HEK293T (cell line): ENCODE data around the gene DAND5.

ENCODE experiments used
- CTCF ChIA-PET: fragments of 350-600 bp; formaldehyde crosslinking; extraction: SDS; loops from one replicate; lab custom pipeline; 2021; ENCODE audit warnings: antibody characterized with exemption, inconsistent platforms; lab: Yijun Ruan, JAX
- POLR2A ChIA-PET: fragments of 350-600 bp; formaldehyde crosslinking; extraction: SDS; loops from one replicate; lab custom pipeline; 2020; ENCODE audit warnings: antibody characterized with exemption, inconsistent platforms; lab: Yijun Ruan, JAX
- DNase-seq: peaks from one replicate; pipeline ENCODE4 v3.0.0; 2012; ENCODE audit warnings: mixed read lengths; ENCODE audit errors: extremely low spot score
- ARNT ChIP-seq: fragments of 450-650 bp; IDR thresholded peaks from 2 replicates; pipeline ENCODE4 v1.6.1; 2017; ENCODE audit warnings: mild to moderate bottlenecking
- BHLHE40 ChIP-seq: fragments of 450-650 bp; IDR thresholded peaks from 2 replicates; pipeline ENCODE4 v1.6.1; 2016; ENCODE audit warnings: mild to moderate bottlenecking, moderate library complexity, borderline replicate concordance
- CTBP1 ChIP-seq: fragments of 450-650 bp; IDR thresholded peaks from 2 replicates; pipeline ENCODE4 v1.6.1; 2016; ENCODE audit warnings: borderline replicate concordance
- ELF4 ChIP-seq: fragments of 450-650 bp; IDR thresholded peaks from 2 replicates; pipeline ENCODE4 v1.6.1; 2017; ENCODE audit warnings: antibody characterized with exemption
- FOXA1 ChIP-seq: fragments of 450-650 bp; IDR thresholded peaks from 2 replicates; pipeline ENCODE4 v1.6.1; 2016; ENCODE audit warnings: mild to moderate bottlenecking
- FOXK2 ChIP-seq: fragments of 450-650 bp; IDR thresholded peaks from 2 replicates; pipeline ENCODE4 v1.6.1; 2016; ENCODE audit warnings: mild to moderate bottlenecking
- FOXM1 ChIP-seq: fragments of 450-650 bp; IDR thresholded peaks from 2 replicates; pipeline ENCODE4 v1.6.1; 2017; ENCODE audit warnings: mild to moderate bottlenecking, borderline replicate concordance
- HDGF ChIP-seq: fragments of 450-650 bp; IDR thresholded peaks from 2 replicates; pipeline ENCODE4 v1.6.1; 2017; ENCODE audit warnings: antibody characterized with exemption, borderline replicate concordance
- L3MBTL2 ChIP-seq: fragments of 450-650 bp; conservative IDR thresholded peaks from 2 replicates; pipeline ENCODE4 v1.6.1; 2016; ENCODE audit warnings: mild to moderate bottlenecking
- LEF1 ChIP-seq: fragments of 450-650 bp; IDR thresholded peaks from 2 replicates; pipeline ENCODE4 v1.6.1; 2017; ENCODE audit warnings: mild to moderate bottlenecking, borderline replicate concordance
- NFRKB ChIP-seq: fragments of 450-650 bp; IDR thresholded peaks from 2 replicates; pipeline ENCODE4 v1.6.1; 2016; ENCODE audit warnings: mild to moderate bottlenecking, moderate library complexity
- SP1 ChIP-seq: fragments of 450-650 bp; IDR thresholded peaks from 2 replicates; pipeline ENCODE4 v1.6.1; 2017
- SUZ12 ChIP-seq: fragments of 450-650 bp; IDR thresholded peaks from 2 replicates; pipeline ENCODE4 v1.6.1; 2016; ENCODE audit warnings: mild to moderate bottlenecking
- TARDBP ChIP-seq: fragments of 450-650 bp; IDR thresholded peaks from 2 replicates; pipeline ENCODE4 v1.6.1; 2016
- ZNF384 ChIP-seq: fragments of 450-650 bp; IDR thresholded peaks from 2 replicates; pipeline ENCODE4 v1.6.1; 2016
- TF ChIP-seq, protein P1 (sequence below): fragments of 450-650 bp; IDR thresholded peaks from 2 replicates; pipeline ENCODE4 v1.6.1; 2016

DAND5 gene

DNA sequence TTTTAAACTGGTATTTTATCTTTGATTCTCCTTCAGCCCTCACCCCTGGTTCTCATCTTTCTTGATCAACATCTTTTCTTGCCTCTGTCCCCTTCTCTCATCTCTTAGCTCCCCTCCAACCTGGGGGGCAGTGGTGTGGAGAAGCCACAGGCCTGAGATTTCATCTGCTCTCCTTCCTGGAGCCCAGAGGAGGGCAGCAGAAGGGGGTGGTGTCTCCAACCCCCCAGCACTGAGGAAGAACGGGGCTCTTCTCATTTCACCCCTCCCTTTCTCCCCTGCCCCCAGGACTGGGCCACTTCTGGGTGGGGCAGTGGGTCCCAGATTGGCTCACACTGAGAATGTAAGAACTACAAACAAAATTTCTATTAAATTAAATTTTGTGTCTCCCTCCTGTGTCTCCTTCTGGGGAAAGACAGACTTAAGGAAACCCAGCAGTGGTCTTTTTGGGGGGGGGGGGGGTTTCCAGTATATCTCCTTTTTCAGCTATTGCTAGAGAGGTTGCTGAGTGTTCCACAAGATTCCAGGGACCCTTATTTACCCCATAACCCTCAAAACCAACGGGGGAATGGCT lies 25.2 kb upstream of the DAND5 start:
- TF ChIP-seq TARDBP (no peak), HDGF (no peak), ELF4 (no peak), LEF1 (no peak), L3MBTL2 (no peak), ZNF384 (no peak), FOXM1 (no peak), FOXK2 (no peak), FOXA1 (no peak), ARNT (no peak), SUZ12 (no peak), BHLHE40 (no peak), CTBP1 (no peak)
- no peak for DNase-seq
- ChIA-PET POLR2A (interaction anchor here (0.6 to 1.1 kb wide), 2 partner anchors 12 to 111 kb away, joined by 3 to 4 read pairs; no protein-coding TSS in a partner anchor), CTCF (no interaction called here)

DNA sequence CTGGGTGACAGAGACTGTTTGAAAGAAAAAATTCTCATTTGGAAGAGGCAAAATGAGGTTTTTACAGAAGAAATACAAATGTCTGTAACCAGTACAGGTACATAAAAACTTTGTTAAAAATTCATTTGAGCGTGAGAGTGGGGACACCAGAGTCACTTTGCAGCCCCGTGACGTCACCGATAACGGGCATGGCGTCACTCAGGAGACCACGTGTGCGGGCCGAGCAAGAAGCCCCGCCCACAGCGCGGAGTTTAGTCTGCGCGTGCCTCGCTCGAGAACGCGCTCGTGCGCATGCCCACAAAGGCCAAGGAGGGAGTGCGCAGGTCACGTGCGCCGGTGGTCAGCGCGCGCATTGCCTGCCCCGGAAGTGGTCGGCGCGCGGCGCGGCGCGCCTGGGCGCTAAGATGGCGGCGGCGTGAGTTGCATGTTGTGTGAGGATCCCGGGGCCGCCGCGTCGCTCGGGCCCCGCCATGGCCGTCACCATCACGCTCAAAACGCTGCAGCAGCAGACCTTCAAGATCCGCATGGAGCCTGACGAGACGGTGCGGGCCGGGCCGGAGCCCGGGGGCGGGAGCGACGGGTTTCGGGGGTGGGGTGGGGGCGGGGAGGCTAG lies 23.8 kb upstream of the DAND5 start, which contains the start of gene RAD23A:
TSS of gene RAD23A (plus strand) at position 384 of the 613 bp plus-strand sequence. CDS start at position 471, 87 bp downstream.
- DNase-seq: peak; percentile 96
- POLR2A ChIA-PET: interaction anchor here (0.6 to 1.5 kb wide), 12 partner anchors 8 to 213 kb away, joined by 3 to 13 read pairs (median 3); partner anchors contain the start of genes FARSA, GCDH and RTBDN
- CTCF ChIA-PET: no interaction called here
- TF ChIP-seq SP1 (no peak), NFRKB (no peak), FOXK2 (no peak), ARNT (no peak), FOXA1 (no peak), CTBP1 (0 out of 2 replicates have a peak, but pooled peaks have one; percentile 48), BHLHE40 (no peak), ZNF384 (no peak), FOXM1 (no peak), L3MBTL2 (peak; percentile 38; the same call in 1 of the 2 replicates), TARDBP (no peak; the same call in 1 of the 2 replicates), LEF1 (no peak), SUZ12 (no peak), ELF4 (peak; percentile 96)
- TF ChIP-seq, protein P1, sequence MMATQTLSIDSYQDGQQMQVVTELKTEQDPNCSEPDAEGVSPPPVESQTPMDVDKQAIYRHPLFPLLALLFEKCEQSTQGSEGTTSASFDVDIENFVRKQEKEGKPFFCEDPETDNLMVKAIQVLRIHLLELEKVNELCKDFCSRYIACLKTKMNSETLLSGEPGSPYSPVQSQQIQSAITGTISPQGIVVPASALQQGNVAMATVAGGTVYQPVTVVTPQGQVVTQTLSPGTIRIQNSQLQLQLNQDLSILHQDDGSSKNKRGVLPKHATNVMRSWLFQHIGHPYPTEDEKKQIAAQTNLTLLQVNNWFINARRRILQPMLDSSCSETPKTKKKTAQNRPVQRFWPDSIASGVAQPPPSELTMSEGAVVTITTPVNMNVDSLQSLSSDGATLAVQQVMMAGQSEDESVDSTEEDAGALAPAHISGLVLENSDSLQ: peak; percentile 74

DNA sequence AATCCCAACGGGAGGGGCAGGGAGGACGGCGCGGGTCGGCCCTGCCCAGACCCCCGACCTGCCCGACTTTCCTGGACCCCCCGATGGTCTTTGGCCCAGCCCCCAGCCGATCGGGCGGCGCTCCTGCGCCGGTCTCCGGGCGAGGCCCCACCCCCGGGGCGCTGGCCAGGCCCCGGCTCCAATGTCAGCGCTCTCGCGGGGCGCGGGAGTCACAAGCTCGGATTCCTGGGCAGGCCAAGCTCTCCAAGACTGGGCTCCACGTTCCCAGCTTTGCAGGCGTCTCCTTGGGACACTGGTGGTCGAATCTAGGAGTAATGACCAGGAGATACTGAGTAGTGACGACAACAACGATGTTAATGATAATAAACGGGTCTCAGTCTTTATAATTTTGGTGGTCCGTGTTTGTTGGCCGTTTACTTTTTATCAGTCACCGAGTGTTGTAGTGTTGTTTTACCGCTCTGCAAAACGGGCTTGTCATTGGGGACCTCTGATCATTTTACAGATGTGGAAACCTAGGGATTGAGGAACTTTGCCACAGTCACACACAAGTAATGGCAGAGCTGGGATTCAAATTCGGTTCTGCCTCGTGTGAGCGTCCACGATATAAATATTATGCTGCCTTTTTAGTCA lies 23.2 kb upstream of the DAND5 start:
- DNase-seq: peak; percentile 71
- POLR2A ChIA-PET: interaction anchor here (0.6 to 1.5 kb wide), 14 partner anchors 8 to 230 kb away, joined by 3 to 13 read pairs (median 3); partner anchors contain the start of genes CALR, FARSA, GCDH and RTBDN
- CTCF ChIA-PET: no interaction called here

DNA sequence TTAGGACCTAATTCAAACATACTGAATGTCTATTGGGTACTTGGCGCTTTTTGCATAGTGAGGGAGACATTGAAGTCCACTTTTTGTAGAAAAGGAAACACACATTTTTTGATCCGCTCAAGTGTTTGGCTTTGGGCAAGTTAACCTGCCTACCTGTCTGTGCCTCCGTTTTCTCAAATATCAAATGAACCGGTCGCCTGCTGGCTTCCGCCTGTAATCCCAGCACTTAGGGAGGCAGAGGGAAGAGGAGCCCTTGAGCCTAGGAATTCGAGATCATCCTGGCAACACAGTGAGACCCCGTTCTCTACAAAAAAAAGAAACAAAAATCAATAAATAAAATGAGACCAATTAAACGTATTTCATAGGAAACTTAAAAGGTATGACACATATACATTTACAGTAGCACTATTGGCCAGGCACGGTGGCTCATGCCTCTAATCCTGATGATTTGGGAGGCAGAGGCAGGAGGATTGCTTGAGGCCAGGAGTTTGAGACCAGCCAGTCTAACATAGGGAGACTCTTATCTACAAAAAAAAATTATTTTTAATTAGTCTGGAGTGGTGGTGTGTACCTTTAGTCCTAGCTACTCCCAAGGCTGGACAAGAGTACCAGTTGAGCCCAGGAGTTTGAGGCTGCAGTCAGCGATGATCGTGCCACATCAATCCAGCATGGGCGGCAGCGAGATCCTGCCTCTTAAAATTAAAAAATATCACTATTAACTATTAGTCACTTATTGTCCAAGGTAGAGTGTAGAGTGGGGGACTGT lies 22.5 kb upstream of the DAND5 start:
- TF ChIP-seq HDGF: no peak
- no peak for TF ChIP-seq L3MBTL2
- TF ChIP-seq BHLHE40: no peak
- no peak for TF ChIP-seq ZNF384
- TF ChIP-seq SUZ12: no peak
- no peak for TF ChIP-seq FOXA1
- TF ChIP-seq, protein P1: no peak
- CTCF ChIA-PET: no interaction called here
- DNase-seq: no peak
- POLR2A ChIA-PET: interaction anchor here (0.6 to 1.5 kb wide), 12 partner anchors 9 to 229 kb away, joined by 3 to 13 read pairs (median 3); partner anchors contain the start of genes CALR, FARSA and RTBDN

More for the DNA sequence above, 23.2 kb upstream of the DAND5 start:
- no peak for TF ChIP-seq FOXA1
- no peak for TF ChIP-seq FOXK2
- no peak for TF ChIP-seq SUZ12
- TF ChIP-seq TARDBP: no peak
- no peak for TF ChIP-seq NFRKB
- TF ChIP-seq L3MBTL2: no peak; the same call in 1 of the 2 replicates
- TF ChIP-seq, protein P1: no peak
- no peak for TF ChIP-seq HDGF
- TF ChIP-seq ZNF384: no peak
- TF ChIP-seq FOXM1: no peak
- no peak for TF ChIP-seq LEF1
- no peak for TF ChIP-seq BHLHE40
- no peak for TF ChIP-seq ARNT
- TF ChIP-seq SP1: no peak
- no peak for TF ChIP-seq ELF4
- no peak for TF ChIP-seq CTBP1
